HG03520 (cell line): ENCODE results near the gene PDE6B.
"Not testable (repeated sequence)": the region's sequence is repeated elsewhere in the genome, so short reads cannot be mapped to it uniquely, and the experiment has no call there.

ENCODE experiments used
- ATAC-seq: cut with Tn5 transposase; IDR thresholded peaks from one replicate; pipeline ENCODE4 v1.9.1; 2021; ENCODE audit warnings: mild to moderate bottlenecking, moderate library complexity; ENCODE audit not compliant: unreplicated experiment

The PDE6B gene

DNA sequence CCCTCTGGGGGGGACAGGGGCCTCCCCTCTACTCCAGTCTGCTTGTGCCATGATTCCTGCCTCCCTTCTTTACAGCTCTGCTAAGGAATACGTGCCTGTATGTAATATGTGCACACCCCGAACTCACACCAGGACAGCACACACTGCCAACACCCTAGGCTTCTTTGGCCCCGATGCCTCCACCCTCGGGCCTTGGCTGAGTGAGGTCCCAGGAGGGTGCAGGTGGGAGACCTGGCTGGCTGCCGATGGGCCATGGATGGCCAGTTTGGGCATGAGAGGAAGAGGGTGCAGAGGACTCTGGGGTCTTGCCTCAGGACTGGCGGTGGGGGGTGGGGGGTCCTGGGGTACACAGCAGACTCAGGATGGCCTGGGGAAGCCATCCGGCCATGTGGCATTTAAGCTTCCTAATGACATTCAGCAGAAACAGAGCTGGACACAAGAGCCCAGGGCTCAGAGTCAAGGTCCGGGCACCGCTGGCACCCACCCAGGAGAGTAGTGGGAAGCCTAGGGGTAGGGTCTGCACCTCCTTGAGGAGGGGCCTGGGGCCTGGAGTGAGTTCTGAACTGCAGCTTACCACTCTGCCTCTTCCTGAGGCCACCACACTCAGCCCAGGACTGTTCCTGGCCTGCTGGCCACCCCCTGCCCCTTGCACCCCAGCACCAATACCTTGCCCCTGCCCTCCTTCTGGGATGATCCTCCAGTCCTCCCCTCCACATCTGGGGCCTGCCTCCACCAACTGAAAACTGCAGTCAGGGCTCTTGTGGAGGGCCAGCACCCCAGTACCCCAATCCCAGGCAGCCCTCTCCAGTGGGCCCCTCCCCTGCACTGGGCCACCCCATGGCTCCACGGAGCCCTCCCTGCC is 78.2 kb downstream of the PDE6B start:
- ATAC-seq, result no peak

DNA sequence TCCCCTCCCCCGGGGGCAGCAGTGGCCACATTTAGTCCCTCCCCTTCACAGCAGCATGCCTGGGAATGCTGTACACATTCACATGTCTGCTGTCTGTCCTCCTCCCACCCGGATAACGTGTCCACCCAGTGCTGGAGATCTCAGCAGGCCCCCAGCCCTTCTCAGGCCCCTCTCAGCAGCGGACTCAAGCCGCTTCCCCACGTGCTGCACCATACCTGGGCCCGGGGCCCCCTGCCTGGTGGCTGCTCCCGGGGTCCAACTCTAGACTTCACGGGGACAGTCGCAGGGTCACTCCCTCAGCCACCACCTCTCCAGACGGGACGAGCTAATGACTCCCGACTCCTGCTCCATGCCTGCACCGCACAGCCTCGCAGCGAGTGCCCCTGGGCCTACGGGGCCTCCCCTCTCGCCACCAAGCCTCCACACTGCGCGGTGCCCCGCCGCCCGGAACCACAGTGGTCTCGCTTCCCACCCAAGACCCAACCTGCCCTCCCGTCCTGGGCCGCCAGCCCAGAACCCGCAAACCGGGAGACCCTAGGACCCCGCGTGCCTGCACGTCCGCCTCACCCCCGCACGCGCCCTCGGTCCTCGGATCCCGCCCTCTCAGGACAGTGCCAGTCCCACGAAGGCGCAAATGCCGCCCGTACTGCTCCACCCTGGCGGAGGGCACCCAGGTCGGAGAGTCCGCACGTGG is 79.0 kb downstream of the PDE6B start:
- no peak for ATAC-seq

DNA sequence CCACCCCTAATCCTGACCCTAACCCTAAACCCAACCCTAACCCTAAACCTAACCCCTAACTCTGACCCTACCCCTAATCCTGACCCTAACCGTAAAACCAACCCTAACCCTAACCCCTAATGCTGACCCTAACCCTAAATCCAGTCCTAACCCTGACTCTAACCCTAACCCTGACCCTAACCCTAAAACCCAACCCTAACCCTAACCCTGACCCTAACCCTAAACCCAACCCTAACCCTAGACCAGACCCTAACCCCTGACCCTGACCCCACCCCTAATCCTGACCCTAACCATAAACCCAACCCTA is 79.6 kb downstream of the PDE6B start:
- no peak for ATAC-seq

DNA sequence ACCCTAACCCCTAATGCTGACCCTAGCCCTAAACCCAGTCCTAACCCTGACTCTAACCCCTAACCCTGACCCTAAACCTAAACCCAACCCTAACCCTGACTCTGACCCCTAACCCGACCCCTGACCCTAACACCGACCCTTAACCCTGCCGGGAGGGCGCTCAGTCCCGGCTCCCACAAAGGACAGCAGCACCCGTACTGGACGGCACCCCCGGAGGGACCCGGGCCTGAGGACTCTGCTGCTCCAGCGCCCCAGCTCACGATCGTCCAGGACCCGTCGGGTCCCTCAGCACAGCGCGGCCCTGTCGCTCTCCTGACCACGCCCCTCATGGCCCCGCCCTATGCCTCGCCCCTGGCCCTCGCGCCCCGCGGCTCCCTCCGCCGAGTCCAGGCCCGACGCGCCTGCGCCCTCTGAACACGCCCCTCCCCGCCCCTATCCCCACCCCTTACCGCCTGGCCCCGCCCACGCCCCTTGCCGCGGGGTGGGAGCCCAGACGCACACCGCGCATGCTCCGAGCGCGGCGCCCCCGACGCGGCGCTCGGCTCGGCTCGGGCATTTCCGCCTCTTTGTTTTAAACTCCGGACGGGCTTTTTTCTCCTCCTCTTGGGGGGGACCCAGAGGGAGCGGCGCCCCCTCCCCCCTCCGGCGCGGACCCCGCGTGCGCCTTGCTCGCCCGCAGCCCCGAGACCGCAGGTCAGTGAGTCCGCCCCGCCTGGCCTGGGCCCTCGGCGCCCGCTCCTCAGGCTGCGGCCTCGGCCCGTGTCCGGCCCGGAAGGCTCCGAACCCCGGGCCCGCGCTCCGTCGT is 80.1 kb downstream of the PDE6B start, which contains the start of gene PCGF3:
PCGF3 (plus strand) TSS at position 555 of the 805 bp plus-strand sequence. CDS start 27,849 bp downstream, outside the sequence.
- peak; percentile 83 for ATAC-seq

DNA sequence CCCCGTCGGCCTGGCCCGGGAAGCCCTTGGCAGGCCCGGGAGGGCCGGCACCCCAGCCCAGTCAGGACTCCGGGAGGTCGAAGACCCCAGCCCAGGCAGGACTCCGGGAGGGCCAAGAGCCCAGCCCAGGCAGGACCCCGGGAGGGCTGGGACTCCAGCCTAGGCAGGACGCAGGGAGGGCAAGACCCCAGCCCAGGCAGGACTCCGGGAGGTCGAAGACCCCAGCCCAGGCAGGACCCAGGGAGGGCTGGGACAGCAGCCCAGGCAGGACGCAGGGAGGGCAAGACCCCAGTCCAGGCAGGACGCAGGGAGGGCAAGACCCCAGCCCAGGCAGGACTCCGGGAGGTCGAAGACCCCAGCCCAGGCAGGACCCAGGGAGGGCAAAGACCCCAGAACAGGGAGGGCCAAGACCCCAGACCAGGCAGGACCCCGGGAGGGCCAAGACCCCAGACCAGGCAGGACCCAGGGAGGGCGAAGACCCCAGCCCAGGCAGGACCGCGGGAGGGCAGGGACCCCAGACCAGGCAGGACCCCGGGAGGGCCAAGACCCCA is 80.8 kb downstream of the PDE6B start:
- not testable (repeated sequence) for ATAC-seq

DNA sequence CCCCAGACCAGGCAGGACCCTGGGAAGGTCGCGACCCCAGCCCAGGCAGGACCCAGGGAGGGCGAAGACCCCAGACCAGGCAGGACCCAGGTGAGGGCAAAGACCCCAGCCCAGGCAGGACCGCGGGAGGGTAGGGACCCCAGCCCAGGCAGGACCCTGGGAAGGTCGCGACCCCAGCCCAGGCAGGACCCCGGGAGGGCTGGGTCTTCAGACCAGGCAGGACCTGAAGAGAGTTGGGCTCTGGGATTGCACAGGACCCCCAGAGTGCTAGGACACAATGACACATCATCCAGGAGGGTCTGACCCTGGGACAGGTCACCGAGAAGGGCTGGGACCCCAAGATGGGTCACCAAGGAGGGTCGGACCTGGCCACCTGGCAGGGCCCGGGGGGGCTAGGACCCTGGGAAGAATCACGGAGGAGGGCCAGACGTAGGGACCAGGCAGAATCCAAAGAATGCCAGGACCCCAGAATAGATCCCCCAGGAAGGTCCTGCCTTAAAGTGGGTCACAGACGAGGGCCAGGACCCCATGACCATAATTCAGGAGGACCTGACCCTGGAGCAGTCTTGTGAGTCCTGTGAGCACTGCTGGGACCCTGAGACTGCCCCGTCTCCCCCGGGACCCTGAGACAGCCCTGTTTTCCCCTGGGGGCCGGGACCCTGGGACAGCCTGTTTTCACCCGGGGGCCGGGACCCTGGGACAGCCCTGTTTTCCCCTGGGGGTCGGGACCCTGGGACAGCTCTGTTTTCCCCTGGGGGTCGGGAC is 81.6 kb downstream of the PDE6B start:
- ATAC-seq, result no peak

DNA sequence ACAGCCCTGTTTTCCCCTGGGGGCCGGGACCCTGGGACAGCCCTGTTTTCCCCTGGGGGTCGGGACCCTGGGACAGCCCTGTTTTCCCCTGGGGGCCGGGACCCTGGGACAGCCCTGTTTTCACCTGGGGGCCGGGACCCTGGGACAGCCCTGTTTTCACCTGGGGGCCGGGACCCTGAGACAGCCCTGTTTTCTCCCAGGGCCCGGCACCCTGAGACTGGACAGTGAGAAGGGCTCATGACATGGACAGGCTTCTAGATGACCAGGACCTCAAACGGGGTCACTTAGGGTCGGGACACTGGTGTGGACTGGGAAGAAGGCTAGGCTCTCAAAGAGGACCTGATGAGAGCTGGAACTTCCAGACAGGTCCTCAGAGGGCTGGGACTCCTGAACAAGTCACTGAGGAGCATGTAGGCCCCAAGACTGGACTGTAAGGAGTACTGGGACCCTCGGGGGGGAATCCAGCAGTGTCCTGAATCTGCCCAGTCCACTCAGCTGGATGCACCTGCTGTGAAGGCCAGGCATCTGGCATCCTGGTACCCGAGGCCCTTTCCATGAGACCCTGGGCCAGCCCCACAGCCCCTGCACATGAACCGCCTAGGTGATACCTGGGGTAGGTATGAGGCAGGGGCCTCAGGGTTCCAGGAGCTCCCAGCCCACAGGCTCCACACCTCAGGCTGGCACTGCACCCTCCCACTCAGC is 82.7 kb downstream of the PDE6B start:
- no peak for ATAC-seq

DNA sequence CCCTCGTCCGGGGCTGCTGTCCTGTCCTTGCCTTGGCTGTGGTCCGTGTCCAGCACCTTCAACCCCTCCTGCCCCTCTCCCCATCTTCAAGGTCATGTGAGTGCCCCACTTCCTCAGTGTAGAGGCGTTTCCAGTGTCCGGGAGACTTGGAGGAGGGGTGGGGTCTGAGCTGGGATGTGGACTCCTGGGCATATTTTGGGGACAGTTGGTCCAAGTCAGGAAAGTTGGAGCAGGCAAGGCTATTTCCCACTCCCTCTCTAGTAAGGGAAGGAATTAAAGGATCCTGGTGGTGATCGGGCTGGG is 83.2 kb downstream of the PDE6B start:
- ATAC-seq, result no peak

DNA sequence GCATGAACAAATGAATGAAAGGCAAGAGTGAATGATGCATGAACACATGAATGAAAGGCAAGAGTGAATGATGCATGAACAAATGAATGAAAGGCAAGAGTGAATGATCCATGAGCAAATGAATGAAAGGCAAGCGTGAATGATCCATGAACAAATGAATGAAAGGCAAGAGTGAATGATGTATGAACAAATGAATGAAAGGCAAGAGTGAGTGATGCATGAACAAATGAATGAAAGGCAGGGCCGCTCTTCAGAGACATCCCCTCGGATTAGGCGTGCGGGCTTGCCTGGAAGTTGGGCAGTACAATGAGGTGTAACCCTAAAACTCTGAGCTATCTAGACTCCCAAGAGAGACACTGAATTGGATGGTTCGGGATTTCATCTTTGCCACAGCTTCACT is 84.0 kb downstream of the PDE6B start:
- no peak for ATAC-seq

DNA sequence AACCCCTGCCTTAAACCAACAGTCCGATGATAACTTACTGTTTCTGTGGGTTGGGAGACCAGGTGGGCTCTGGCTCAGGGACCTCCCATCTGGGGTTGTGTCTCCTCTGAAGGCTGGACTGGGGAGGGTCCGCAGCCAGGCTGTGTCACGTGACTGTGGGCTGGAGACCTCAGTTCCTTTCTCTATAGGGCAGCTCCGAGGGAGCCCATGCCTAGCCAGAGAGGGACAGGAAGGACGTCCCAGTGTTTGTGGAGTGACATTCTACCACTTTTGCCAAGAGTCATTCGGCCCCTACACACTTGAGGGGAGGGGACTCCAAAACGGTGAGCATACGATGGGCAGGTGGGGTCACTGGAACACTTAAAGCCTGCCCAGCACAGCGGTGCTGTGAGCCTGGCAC is 84.7 kb downstream of the PDE6B start:
- no peak for ATAC-seq

DNA sequence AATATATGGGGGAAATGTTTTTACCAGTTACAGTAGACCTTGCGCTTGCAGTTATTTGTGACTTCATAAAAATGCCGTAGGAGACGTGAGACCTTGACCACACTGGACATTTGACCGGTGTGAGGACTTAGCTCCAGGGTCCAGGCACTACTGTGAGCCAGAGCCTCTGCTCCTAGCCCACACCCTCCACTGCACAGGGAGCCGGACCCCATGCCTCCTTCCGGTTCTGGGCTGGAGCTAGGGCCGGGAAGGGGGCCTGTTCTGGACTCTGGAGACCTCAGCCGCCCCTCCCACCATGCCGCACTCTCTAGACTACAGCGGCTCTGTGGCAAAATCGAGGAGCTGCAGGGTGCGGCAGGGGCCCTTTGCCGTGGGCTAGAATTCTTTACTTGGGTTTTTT is 85.5 kb downstream of the PDE6B start:
- ATAC-seq, result no peak

DNA sequence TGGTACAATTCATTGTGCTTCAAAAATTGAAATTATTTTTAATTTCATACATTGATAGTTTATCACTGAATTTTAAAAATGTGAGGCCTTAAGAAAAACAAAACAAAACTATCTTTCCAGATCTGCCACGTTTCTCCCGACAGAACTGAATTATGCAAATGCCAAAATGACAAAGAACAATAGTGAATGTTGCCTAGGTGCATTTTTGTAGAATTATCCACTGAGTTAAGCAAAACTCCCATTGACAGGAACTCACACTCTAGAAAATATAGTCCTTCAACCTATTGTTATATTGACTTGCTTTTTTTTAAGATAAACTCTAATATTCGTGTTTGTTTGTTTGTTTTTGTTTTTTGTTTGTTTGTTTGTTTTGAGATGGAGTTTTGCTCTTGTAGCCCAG is 86.7 kb downstream of the PDE6B start:
- ATAC-seq, result no peak

DNA sequence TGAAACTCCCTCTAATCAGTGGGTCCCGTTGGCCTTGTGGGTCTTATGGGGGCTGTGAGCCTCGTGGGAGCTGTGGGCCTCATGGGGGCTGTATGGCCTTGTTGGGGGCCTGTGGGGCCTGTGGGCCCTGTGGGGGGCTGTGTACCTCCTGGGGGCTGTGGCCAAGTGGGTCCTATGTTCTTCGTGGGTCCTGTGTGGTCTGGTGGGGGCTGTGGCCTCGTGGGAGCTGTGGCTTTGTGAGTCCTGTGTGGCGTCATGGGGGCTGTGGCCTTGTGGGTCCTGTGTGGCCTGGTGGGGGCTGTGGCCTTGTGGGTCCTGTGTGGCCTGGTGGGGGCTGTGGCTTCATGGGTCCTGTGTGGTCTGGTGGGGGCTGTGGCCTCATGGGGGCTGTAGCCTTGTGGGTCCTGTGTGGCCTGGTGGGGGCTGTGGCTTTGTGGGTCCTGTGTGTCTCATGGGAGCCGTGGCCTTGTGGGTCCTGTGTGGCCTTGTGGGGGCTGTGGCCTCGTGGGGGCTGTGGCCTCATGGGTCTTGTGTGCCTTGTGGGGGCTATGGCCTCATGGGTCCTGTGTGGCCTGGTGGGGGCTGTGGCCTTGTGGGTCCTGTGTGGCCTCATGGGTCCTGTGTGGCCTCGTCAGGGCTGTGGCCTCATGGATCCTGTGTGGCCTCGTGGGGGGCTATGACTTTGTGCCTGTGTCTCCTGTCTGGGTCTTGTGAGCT is 87.7 kb downstream of the PDE6B start:
- no peak for ATAC-seq

DNA sequence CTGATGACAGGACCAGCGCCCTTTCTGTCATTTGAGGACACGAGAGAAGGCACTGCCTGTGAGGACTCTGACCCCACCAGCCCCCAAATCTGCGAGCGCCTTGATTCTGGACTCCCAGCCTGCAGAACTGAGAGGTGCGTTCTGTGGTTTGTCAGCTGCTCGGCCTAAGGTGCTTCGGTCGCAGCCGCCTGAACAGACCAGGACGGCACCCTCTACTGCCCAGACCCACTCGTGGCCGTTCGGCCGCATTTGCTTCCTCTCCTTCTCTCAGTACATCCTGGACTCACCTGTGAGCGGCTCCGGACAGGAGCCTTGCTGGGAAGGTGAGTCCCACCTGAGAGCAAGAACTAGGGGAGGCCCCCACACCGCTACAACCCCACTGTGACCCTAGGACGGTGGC is 88.7 kb downstream of the PDE6B start:
- no peak for ATAC-seq

DNA sequence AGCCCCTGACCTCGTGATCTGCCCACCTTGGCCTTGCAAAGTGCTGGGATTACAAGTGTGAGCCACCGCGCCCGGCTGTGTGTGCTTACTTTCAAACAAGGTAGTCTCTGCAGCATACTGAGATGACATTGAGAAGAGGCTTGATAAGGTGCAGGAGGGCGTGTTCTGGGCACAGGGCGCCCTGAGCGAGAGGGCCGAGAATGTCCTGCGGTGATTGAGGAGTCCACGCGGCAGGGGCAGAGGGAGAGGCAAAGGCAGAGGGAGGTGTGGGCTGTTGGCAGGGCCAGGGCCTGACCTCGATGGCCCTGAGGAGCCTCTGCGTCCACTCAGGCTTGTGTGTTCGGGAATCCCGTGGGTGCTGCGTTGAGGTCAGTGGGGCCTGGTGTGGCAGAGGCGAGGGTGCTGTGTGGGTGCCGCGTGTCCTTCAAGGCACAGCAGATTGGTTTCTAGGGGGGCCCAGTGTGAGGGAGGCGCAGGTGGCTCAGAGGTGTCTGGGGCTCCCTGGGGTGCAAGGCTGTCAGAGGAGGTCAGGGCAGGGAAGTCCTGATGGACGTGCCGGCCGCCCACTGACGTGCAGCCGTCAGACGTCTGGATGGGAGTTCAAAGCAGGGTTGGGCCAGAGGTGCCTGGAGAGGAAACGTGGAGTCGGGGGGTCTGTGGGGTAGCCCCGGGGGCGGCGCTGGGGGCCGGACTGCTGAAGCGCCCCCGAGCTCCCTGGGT is 92.4 kb downstream of the PDE6B start:
- no peak for ATAC-seq

DNA sequence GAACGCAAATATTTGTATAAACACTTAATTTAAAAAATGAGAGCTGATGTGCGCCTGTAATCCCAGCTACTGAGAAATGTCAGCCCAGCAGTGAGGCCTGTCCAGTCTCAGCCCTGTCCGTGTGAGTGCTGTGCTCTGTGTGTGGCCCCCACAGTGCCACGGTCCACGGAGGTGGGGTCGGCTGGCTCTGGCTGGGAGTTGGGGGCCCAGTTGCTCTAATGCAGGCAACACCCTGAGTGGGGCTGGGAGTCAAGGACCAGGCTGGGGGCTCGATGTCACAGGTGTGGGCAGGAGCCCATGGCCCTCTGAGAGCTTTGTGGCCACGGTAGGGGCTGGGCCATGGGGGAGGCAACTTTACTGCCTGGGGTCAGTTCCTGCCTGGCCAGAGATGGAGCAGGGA is 93.1 kb downstream of the PDE6B start:
- no peak for ATAC-seq
